ENCODE measurements around the gene NAA50. TPM values are rescaled to one million over a fixed set of nuclear protein-coding genes. Genes with fewer than 3 reads are reported as not detected.

NAA50 gene
- total RNA-seq: 162 and 226 TPM in 2 replicates

DNA sequence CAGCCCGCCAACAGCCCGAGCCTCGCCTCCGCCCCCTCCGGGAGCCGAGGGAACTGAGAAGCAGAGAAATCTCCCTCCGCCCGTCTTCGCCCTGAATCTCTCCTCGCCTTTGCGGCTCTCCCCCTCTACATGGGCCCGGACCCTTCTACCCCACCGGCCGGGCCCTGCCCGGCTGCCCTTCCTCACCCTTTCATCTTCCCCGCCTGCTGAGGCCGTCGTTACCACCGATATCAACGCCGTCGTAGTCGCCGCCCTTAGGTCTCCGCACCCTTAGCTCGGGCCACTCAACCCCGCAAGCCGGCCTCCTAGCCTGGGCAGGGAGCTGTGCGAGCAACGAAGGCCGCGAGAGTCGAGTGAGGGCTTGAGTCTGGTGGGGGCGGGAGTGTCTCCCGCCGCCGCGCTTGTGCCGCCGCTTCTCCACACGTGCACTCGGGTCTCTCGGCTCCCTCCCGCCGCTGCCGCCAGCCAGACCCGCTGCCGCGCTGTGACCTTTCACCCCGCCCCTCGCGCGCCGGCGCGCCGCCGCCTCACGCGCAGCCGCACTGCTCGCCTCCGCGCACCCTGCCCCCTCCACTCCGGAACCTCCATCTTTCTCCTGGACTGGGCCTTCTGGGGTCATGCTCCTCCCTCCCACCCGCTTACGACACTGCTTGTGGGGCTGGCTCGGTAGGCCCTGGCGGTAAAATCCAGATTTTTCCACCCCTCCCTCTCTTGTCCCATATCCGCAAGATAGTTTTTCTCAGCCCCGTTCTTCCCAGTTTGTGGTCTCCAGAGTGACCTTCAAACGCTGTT, at the start of gene NAA50:
NAA50 (minus strand) TSS at position 494 of the 792 bp plus-strand sequence; CDS start at position 194, 300 bp downstream.

DNA sequence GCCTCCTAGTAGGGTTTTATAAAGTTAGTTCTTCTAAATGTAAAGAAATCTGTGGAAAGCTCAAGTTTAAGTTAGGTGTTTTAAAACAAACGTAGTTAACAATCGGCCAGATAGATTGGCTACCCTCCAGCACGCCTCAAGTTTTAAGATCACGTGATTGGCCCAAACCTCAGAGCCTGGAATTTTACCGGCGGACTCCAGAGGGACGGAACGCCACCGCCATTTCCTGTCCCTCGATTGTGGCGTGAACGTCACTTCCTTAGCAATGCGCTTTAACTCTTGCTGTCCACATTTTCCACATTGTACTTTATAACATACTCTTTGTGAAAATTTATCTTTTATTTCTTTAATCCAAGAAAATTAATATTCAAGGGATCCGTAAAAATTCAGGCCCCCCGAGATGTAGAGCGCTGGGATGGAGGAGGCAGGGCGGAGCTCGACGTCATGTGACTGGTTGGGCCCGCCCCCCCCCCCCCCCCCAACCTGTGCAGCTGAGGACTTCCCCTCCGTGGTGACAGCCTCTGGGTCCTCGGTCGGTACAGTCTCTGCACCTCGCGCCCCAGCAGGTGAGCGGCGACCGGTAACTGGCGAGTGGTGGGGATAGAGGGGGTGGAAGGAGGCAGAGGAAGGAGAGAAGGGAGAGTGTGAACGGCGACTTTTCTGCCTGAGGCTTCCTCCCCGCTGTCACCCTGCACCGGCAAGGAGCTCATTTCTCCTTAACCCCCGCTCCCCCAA, 666 bp upstream of the NAA50 start, which contains the start of gene ATP6V1A:
ATP6V1A (plus strand) TSS at position 488 of the 735 bp plus-strand sequence. CDS start 31,719 bp downstream, outside the sequence.

DNA sequence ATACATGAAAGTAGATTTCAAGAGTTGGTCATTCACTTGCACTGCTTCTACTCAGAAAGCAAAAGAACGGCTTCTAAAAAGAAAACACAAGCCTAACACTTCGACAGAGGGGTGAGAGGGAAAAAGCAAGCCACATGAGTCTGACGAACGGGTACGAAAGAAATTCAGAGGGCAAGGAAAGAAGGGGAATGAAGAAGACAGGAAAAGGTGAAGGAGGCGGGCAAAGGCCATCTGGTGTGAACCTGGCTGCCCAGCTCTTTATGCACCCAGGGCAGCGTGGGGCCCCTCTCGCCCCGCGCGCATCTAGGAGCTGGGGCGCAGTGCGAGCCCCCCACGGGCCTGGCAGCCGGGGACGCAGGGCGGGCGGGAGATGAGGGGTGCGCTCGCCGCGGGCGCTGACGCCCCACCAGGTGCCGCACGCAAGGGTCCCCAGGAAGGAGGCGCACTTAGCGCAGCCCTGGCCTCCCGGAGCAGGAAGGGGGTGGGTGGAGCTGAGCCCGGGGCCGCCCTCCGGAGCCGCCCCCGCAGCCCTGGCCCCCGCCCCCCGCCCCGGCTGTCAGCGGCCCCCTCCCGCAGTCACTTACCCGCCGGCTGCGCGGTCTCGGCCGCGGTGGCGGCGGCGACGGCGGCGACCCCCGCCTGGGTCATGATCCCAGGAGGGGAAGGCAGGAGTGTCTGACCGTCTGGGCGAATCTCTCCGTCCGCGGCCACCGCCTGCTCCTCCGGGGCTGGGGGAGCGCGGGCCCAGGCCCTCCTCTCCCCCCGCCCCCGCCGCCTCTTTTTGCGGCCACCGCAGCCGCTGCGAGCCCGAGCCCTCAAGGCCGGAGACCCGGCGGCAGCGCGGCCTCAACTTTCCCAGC, 50.0 kb downstream of the NAA50 start, which contains the start of gene USF3:
USF3 (minus strand) TSS at position 857 of the 860 bp plus-strand sequence. CDS start 21,764 bp downstream, outside the sequence.

Other genes starting within 250 kb of the NAA50 start
- 7.7 and 18.8 TPM in 2 replicates for gene SPICE1, start 231.1 kb downstream of the NAA50 start, total RNA-seq
- gene SIDT1, start 213.7 kb downstream of the NAA50 start, total RNA-seq: not detected in 2 replicates
- 5.9 and 10.6 TPM in 2 replicates for gene USF3, start 49.6 kb downstream of the NAA50 start, total RNA-seq
- gene ATP6V1A, start 786 bp upstream of the NAA50 start, total RNA-seq: 60.2 and 125 TPM in 2 replicates
- 2.8 and 7.7 TPM in 2 replicates for gene GRAMD1C, start 92.5 kb upstream of the NAA50 start, total RNA-seq
- 0.72 and 1.1 TPM in 2 replicates for gene ZDHHC23, start 201.8 kb upstream of the NAA50 start, total RNA-seq

Measured in placental pericyte (primary cell).